PFSK-1 (cell line): ENCODE results near the gene DDX18.

ENCODE experiments used
- FOXP2 ChIP-seq: optimal IDR thresholded peaks from 2 replicates; pipeline ENCODE3; 2011; ENCODE audit warnings: borderline replicate concordance, control low read depth, inconsistent platforms; ENCODE audit not compliant: insufficient read depth; ENCODE audit errors: extremely low read length, extremely low read depth
- POLR2AphosphoS5 ChIP-seq: IDR thresholded peaks from 2 replicates; pipeline ENCODE4 v1.6.1; 2012; ENCODE audit warnings: low read depth, mild to moderate bottlenecking, control low read depth, low read length, moderate library complexity
- SIN3A ChIP-seq: IDR thresholded peaks from 2 replicates; pipeline ENCODE4 v1.6.1; 2012; ENCODE audit warnings: mild to moderate bottlenecking, low read length, moderate library complexity, borderline replicate concordance; ENCODE audit not compliant: insufficient read depth
- TAF1 ChIP-seq: IDR thresholded peaks from 2 replicates; pipeline ENCODE4 v1.6.1; 2012; ENCODE audit warnings: low read length, control low read depth, borderline replicate concordance; ENCODE audit not compliant: insufficient read depth
- TF ChIP-seq, protein P1 (sequence below), 2 experiments: IDR thresholded peaks; 2 replicates each; pipeline versions ENCODE4 v1.6.1 to v1.8.0; 2011 to 2012; ENCODE audit warnings: low read depth in 2 of 2, low read length in 2 of 2, control low read depth in 1 of 2, inconsistent platforms in 1 of 2, mild to moderate bottlenecking in 1 of 2, moderate library complexity in 1 of 2; ENCODE audit not compliant: insufficient read depth in 1 of 2

Gene DDX18

GRCh38 chr2:117834992-117835391 lies 20.5 kb downstream of the DDX18 start:
- TF ChIP-seq POLR2AphosphoS5 (no peak), TAF1 (no peak), FOXP2 (no peak), SIN3A (no peak)
- TF ChIP-seq, protein P1, sequence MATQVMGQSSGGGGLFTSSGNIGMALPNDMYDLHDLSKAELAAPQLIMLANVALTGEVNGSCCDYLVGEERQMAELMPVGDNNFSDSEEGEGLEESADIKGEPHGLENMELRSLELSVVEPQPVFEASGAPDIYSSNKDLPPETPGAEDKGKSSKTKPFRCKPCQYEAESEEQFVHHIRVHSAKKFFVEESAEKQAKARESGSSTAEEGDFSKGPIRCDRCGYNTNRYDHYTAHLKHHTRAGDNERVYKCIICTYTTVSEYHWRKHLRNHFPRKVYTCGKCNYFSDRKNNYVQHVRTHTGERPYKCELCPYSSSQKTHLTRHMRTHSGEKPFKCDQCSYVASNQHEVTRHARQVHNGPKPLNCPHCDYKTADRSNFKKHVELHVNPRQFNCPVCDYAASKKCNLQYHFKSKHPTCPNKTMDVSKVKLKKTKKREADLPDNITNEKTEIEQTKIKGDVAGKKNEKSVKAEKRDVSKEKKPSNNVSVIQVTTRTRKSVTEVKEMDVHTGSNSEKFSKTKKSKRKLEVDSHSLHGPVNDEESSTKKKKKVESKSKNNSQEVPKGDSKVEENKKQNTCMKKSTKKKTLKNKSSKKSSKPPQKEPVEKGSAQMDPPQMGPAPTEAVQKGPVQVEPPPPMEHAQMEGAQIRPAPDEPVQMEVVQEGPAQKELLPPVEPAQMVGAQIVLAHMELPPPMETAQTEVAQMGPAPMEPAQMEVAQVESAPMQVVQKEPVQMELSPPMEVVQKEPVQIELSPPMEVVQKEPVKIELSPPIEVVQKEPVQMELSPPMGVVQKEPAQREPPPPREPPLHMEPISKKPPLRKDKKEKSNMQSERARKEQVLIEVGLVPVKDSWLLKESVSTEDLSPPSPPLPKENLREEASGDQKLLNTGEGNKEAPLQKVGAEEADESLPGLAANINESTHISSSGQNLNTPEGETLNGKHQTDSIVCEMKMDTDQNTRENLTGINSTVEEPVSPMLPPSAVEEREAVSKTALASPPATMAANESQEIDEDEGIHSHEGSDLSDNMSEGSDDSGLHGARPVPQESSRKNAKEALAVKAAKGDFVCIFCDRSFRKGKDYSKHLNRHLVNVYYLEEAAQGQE (IDR thresholded peaks at IDR 0.05; ENCODE audit: insufficient read depth in 1 of 2, low read depth in 2 of 2, low read length in 2 of 2): no peak

- 0 out of 2 replicates have a peak, but pooled peaks have one; percentile 18 for TF ChIP-seq SIN3A
- no peak for TF ChIP-seq FOXP2
- TF ChIP-seq POLR2AphosphoS5: peak; percentile 31; the same call in 1 of the 2 replicates
- TF ChIP-seq, protein P1 (IDR thresholded peaks at IDR 0.05; ENCODE audit: insufficient read depth in 1 of 2, low read depth in 2 of 2, low read length in 2 of 2): 0 out of 4 replicates have a peak, but pooled peaks of 1 of the 2 experiments have one; percentile 18
Observed at GRCh38 chr2:117835990-117836760, 21.7 kb downstream of the DDX18 start.

DNA sequence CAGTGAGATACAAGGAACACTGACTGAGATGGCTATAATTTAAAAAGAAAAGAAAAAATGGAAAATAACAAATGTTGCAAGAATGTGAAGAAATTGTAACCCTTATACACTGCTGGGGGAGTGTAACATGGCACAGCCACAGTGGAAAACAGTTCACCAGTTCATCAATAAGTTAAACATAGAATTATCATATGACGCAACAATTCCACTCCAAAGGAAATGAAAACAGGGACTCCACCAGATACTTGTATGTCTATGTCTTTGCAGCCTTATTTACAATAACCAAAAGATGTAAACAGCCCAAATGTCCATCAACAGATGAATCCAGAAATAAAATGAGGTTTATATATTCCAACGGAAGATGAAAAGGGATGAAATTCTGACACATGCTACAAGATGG lies 30.8 kb downstream of the DDX18 start:
- TF ChIP-seq, protein P1 (IDR thresholded peaks at IDR 0.05; ENCODE audit: insufficient read depth in 1 of 2, low read depth in 2 of 2, low read length in 2 of 2): no peak
- TF ChIP-seq SIN3A: no peak

DNA sequence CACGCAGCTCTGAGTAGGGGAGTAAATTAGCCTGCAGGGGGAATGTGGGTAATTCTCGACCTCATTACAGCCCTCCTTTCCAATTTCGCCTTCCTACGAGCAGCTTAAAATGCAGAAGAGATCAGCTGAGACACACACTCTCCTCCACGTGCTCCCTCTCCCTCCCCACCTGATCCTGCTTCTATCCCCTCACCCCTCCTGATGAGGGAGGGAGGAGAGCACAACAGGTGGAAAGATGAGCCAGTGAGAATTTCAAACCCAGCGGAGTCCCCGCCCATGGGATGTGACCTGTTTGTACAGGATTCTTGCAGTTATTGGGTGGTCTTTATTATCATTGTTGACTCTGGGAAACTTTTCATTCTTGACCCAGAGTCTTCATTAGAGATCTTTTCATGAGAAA lies 35.5 kb downstream of the DDX18 start:
- TF ChIP-seq SIN3A (no peak), TAF1 (no peak), POLR2AphosphoS5 (no peak), FOXP2 (no peak)
- TF ChIP-seq, protein P1 (IDR thresholded peaks at IDR 0.05; ENCODE audit: insufficient read depth in 1 of 2, low read depth in 2 of 2, low read length in 2 of 2): no peak

- TF ChIP-seq FOXP2: no peak
Observed at GRCh38 chr2:117850461-117850860, 36.0 kb downstream of the DDX18 start.
